Measurements from ENCODE around the gene RBM10.

- TF ChIP-seq, protein P1, sequence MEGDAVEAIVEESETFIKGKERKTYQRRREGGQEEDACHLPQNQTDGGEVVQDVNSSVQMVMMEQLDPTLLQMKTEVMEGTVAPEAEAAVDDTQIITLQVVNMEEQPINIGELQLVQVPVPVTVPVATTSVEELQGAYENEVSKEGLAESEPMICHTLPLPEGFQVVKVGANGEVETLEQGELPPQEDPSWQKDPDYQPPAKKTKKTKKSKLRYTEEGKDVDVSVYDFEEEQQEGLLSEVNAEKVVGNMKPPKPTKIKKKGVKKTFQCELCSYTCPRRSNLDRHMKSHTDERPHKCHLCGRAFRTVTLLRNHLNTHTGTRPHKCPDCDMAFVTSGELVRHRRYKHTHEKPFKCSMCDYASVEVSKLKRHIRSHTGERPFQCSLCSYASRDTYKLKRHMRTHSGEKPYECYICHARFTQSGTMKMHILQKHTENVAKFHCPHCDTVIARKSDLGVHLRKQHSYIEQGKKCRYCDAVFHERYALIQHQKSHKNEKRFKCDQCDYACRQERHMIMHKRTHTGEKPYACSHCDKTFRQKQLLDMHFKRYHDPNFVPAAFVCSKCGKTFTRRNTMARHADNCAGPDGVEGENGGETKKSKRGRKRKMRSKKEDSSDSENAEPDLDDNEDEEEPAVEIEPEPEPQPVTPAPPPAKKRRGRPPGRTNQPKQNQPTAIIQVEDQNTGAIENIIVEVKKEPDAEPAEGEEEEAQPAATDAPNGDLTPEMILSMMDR (IDR thresholded peaks at IDR 0.05; ENCODE audit: insufficient read depth, low read length, poor library complexity, severe bottlenecking): no peak
- TF ChIP-seq EZH2phosphoT487 (conservative IDR thresholded peaks at IDR 0.05; ENCODE audit: low read length): no peak
These were observed 57.3 kb downstream of the RBM10 start for GRCh38 chrX:47202316-47202715.

Data from SU-DHL-6 (cell line).